ENCODE data around the gene PIP5K1A. TPM values are rescaled to one million over a fixed set of nuclear protein-coding genes. Genes with fewer than 3 reads are reported as not detected.

The PIP5K1A gene
- total RNA-seq: 40.1 and 41.8 TPM in 2 replicates

GRCh38 chr1:151198254-151199127 lies at the start of gene PIP5K1A:
Gene PIP5K1A, plus strand, starts transcription at chr1:151198552. Its CDS starts 445 bp downstream, at chr1:151198997.

GRCh38 chr1:151156515-151156819 lies 41.9 kb upstream of the PIP5K1A start, which contains the start of gene TNFAIP8L2:
Gene TNFAIP8L2, plus strand, starts transcription at chr1:151156649. Its CDS starts 2,049 bp downstream, at chr1:151158698.

GRCh38 chr1:151165738-151166504 lies 32.4 kb upstream of the PIP5K1A start, which contains the start of the genes LYSMD1 and SCNM1:
Gene LYSMD1, minus strand, starts transcription at chr1:151165902. Its CDS starts 644 bp downstream, at chr1:151165258.
Gene SCNM1, plus strand, starts transcription at chr1:151166144. Its CDS starts 9 bp downstream, at chr1:151166153.

GRCh38 chr1:151175863-151176262 lies 22.5 kb upstream of the PIP5K1A start, which contains the start of gene TMOD4:
Gene TMOD4, minus strand, starts transcription at chr1:151175981. Its CDS starts 1,106 bp downstream, at chr1:151174875.

GRCh38 chr1:151189637-151190445 lies 8.5 kb upstream of the PIP5K1A start, which contains the start of gene VPS72:
Gene VPS72, minus strand, starts transcription at chr1:151190197. Its CDS starts 76 bp downstream, at chr1:151190121.

GRCh38 chr1:151254217-151255213 lies 56.2 kb downstream of the PIP5K1A start, which contains the start of gene PSMD4:
Gene PSMD4, plus strand, starts transcription at chr1:151254734. Its CDS starts 49 bp downstream, at chr1:151254783.

GRCh38 chr1:151281969-151282882 lies 83.9 kb downstream of the PIP5K1A start, which contains the start of gene ZNF687:
Gene ZNF687, plus strand, starts transcription at chr1:151282299. Its CDS starts 3,993 bp downstream, at chr1:151286292.

Other genes starting within 250 kb of the PIP5K1A start
- gene CERS2, start 223.7 kb upstream of the PIP5K1A start, total RNA-seq: 80.2 and 86.6 TPM in 2 replicates
- gene ANXA9, start 216.3 kb upstream of the PIP5K1A start, total RNA-seq: not detected in 2 replicates
- 10.6 and 10.7 TPM in 2 replicates for gene MINDY1, start 191.7 kb upstream of the PIP5K1A start, total RNA-seq
- 5.6 and 6.3 TPM in 2 replicates for gene PRUNE1, start 190.1 kb upstream of the PIP5K1A start, total RNA-seq
- under 0.01 and 0.09 TPM in 2 replicates for gene BNIPL, start 162.0 kb upstream of the PIP5K1A start, total RNA-seq
- 1.1 and 1.6 TPM in 2 replicates for gene C1orf56, start 150.8 kb upstream of the PIP5K1A start, total RNA-seq
- gene CDC42SE1, start 138.9 kb upstream of the PIP5K1A start, total RNA-seq: 43.7 and 60.1 TPM in 2 replicates
- gene MLLT11, start 138.2 kb upstream of the PIP5K1A start, total RNA-seq: 0.43 and 0.52 TPM in 2 replicates
- gene GABPB2, start 127.8 kb upstream of the PIP5K1A start, total RNA-seq: 5.6 and 10.0 TPM in 2 replicates
- 2.2 and 4.2 TPM in 2 replicates for gene SEMA6C, start 51.9 kb upstream of the PIP5K1A start, total RNA-seq
- gene TNFAIP8L2, start 41.9 kb upstream of the PIP5K1A start, total RNA-seq: 0.11 TPM in 1 of 2 replicates, not detected in the other
- 4.6 and 4.8 TPM in 2 replicates for gene LYSMD1, start 32.6 kb upstream of the PIP5K1A start, total RNA-seq
- 15.5 and 18.8 TPM in 2 replicates for gene SCNM1, start 32.4 kb upstream of the PIP5K1A start, total RNA-seq
- gene TMOD4, start 22.6 kb upstream of the PIP5K1A start, total RNA-seq: 0.26 TPM in 1 of 2 replicates, not detected in the other
- 38.9 and 49.2 TPM in 2 replicates for gene VPS72, start 8.4 kb upstream of the PIP5K1A start, total RNA-seq
- gene PSMD4, start 56.2 kb downstream of the PIP5K1A start, total RNA-seq: 197 and 219 TPM in 2 replicates
- 7.1 and 10.3 TPM in 2 replicates for gene ZNF687, start 83.7 kb downstream of the PIP5K1A start, total RNA-seq
- 27.6 and 30.1 TPM in 2 replicates for gene PI4KB, start 128.9 kb downstream of the PIP5K1A start, total RNA-seq
- gene RFX5, start 148.7 kb downstream of the PIP5K1A start, total RNA-seq: 46.7 and 52.3 TPM in 2 replicates
- gene SELENBP1, start 174.2 kb downstream of the PIP5K1A start, total RNA-seq: 0.43 TPM in 1 of 2 replicates, not detected in the other
- 426 and 457 TPM in 2 replicates for gene PSMB4, start 201.0 kb downstream of the PIP5K1A start, total RNA-seq